ENCODE measurements around the gene CCDC150. TPM values are rescaled to one million over a fixed set of nuclear protein-coding genes. Genes with fewer than 3 reads are reported as not detected.

Gene CCDC150
- total and polyA plus RNA-seq, 12 donors, result 0.55 to 12.1 (median 0.74) TPM; not detected in 1

- intact Hi-C loops (cut with DNase I), result no loop called here
- Histone ChIP-seq H3K9me3 (replicated peaks in 1 of 3) (peaks cover 0 to 5% (median 0%) of the 10 kb centered on the region in 3 donors), H3K27ac (no peak overlapping the region), H3K4me1 (replicated peaks in 1 of 2) (no peaks in the 10 kb centered on the region), H3K4me3 (no peak overlapping the region), H3K27me3 (no peaks in the 10 kb centered on the region), H3K36me3 (replicated peaks in 1 of 2) (no peaks in the 10 kb centered on the region)
- WGBS, 4 donors, result 66 to 80% (median 69%) methylated on average over 4 of the region's 4 CpGs
- TF ChIP-seq CTCF (IDR thresholded peaks at IDR 0.05), result no peak
- TF ChIP-seq POLR2A (IDR thresholded peaks at IDR 0.05), result no peak
- DNase-seq, result no peak
Measured at GRCh38 chr2:196651387-196652094, 12.0 kb downstream of the CCDC150 start.

GRCh38 chr2:196652869-196653268 is 13.4 kb downstream of the CCDC150 start:
- Histone ChIP-seq H3K9me3 (replicated peaks in 1 of 3) (peaks cover 0 to 5% (median 0%) of the 10 kb centered on the region in 3 donors), H3K27ac (no peak overlapping the region), H3K4me3 (no peak overlapping the region), H3K36me3 (replicated peaks in 1 of 2) (no peaks in the 10 kb centered on the region), H3K4me1 (replicated peaks in 1 of 2) (no peaks in the 10 kb centered on the region), H3K27me3 (no peaks in the 10 kb centered on the region)
- no peak for DNase-seq
- intact Hi-C loops (cut with DNase I), result no loop called here
- WGBS, 4 donors, result 84 to 100% (median 96%) methylated on average over 1 of the region's 1 CpG
- TF ChIP-seq CTCF (IDR thresholded peaks at IDR 0.05) (no peak), POLR2A (IDR thresholded peaks at IDR 0.05) (no peak)

GRCh38 chr2:196653843-196654242 is 14.3 kb downstream of the CCDC150 start:
- 82 to 93% (median 88%) methylated on average over 1 of the region's 1 CpG for WGBS, 4 donors
- intact Hi-C loops (cut with DNase I), result no loop called here
- Histone ChIP-seq H3K36me3 (replicated peaks in 1 of 2) (no peaks in the 10 kb centered on the region), H3K27me3 (no peaks in the 10 kb centered on the region), H3K27ac (no peak overlapping the region), H3K4me3 (no peak overlapping the region), H3K9me3 (replicated peaks in 1 of 3) (peaks cover 0 to 5% (median 0%) of the 10 kb centered on the region in 3 donors), H3K4me1 (replicated peaks in 1 of 2) (no peaks in the 10 kb centered on the region)
- no peak for DNase-seq
- TF ChIP-seq POLR2A (IDR thresholded peaks at IDR 0.05), result no peak
- TF ChIP-seq CTCF (IDR thresholded peaks at IDR 0.05), result no peak

GRCh38 chr2:196655761-196656160 is 16.2 kb downstream of the CCDC150 start:
- H3K36me3 ChIP-seq (replicated peaks in 1 of 2), result no peaks in the 10 kb centered on the region

More at GRCh38 chr2:196655761-196656160, 16.2 kb downstream of the CCDC150 start:
- DNase-seq, result no peak
- H3K4me3 ChIP-seq, result no peak overlapping the region
- H3K27me3 ChIP-seq, result no peaks in the 10 kb centered on the region
- H3K27ac ChIP-seq, result no peak overlapping the region
- H3K9me3 ChIP-seq (replicated peaks in 1 of 3), result peaks cover 0 to 5% (median 0%) of the 10 kb centered on the region in 3 donors
- H3K4me1 ChIP-seq (replicated peaks in 1 of 2), result no peaks in the 10 kb centered on the region
- intact Hi-C loops (cut with DNase I), result no loop called here
- TF ChIP-seq CTCF (IDR thresholded peaks at IDR 0.05), result no peak
- no peak for TF ChIP-seq POLR2A (IDR thresholded peaks at IDR 0.05)
- 63 to 79% (median 78%) methylated on average over 1 of the region's 1 CpG for WGBS, 4 donors

Data from adrenal gland (tissue), 12 donors.